CD14-positive monocyte (primary cell): ENCODE measurements around the gene FGFR3. TPM values are rescaled to one million over a fixed set of nuclear protein-coding genes. Genes with fewer than 3 reads are reported as not detected.

Experiments
- DNase-seq, 3 donors: peaks; one replicate each; pipeline ENCODE4 v3.0.0-alpha.2; 2011 to 2022
- H2AFZ ChIP-seq: 2 replicates; pipeline ENCODE4 v1.6.0; 2012; ENCODE audit warnings: mild to moderate bottlenecking, low read depth, low read length, inconsistent platforms; ENCODE audit not compliant: insufficient read depth, poor library complexity, severe bottlenecking
- H3K27ac ChIP-seq, 2 donors: 1 replicate in 1 of 2; 2 replicates in 1 of 2; pipeline ENCODE4 v1.5.1; 2012 to 2013; ENCODE audit warnings: low read length in 2 of 2, control low read depth in 1 of 2, inconsistent platforms in 1 of 2, low read depth in 1 of 2, mild to moderate bottlenecking in 1 of 2
- H3K27me3 ChIP-seq, 2 donors: one replicate each; pipeline versions ENCODE4 v1.6.0 to v1.6.1; 2011 to 2013; ENCODE audit warnings: low read length in 2 of 2; ENCODE audit not compliant: control insufficient read depth in 2 of 2, insufficient read depth in 2 of 2
- H3K36me3 ChIP-seq, 2 donors: replicated peaks in 1 of 2; 1 replicate in 1 of 2; 2 replicates in 1 of 2; pipeline versions ENCODE4 v1.5.1 to v1.6.1; 2012 to 2013; ENCODE audit warnings: low read length in 2 of 2, control low read depth in 1 of 2, inconsistent platforms in 1 of 2, mild to moderate bottlenecking in 1 of 2; ENCODE audit not compliant: insufficient read depth in 2 of 2, control insufficient read depth in 1 of 2
- H3K4me1 ChIP-seq, 2 donors: 1 replicate in 1 of 2; 2 replicates in 1 of 2; pipeline versions ENCODE4 v1.5.1 to v1.6.1; 2012 to 2013; ENCODE audit warnings: low read length in 2 of 2, control low read depth in 1 of 2, inconsistent platforms in 1 of 2, mild to moderate bottlenecking in 1 of 2, moderate library complexity in 1 of 2; ENCODE audit not compliant: insufficient read depth in 2 of 2, control insufficient read depth in 1 of 2
- H3K4me2 ChIP-seq: replicated peaks from 2 replicates; pipeline ENCODE3; 2012; ENCODE audit warnings: low read length, moderate library complexity, mild to moderate bottlenecking; ENCODE audit not compliant: poor library complexity, severe bottlenecking; ENCODE audit errors: extremely low read depth
- H3K4me3 ChIP-seq, 3 experiments: fragments of 200-600 bp in 1 of 3; sonication (generic) in 1 of 3; replicated peaks in 1 of 3; 1 replicate in 2 of 3; 2 replicates in 1 of 3; pipeline ENCODE4 v1.5.1; 2011 to 2013; ENCODE audit warnings: low read length in 3 of 3, mild to moderate bottlenecking in 3 of 3, control low read depth in 2 of 3, low read depth in 2 of 3, inconsistent platforms in 1 of 3, moderate library complexity in 1 of 3
- H3K79me2 ChIP-seq: 2 replicates; pipeline ENCODE4 v1.6.0; 2012; ENCODE audit warnings: mild to moderate bottlenecking, control low read depth, inconsistent platforms, low read length, moderate library complexity; ENCODE audit not compliant: insufficient read depth
- H3K9ac ChIP-seq: 2 replicates; pipeline ENCODE4 v1.6.0; 2017; ENCODE audit warnings: low read length, mild to moderate bottlenecking; ENCODE audit not compliant: insufficient read depth, poor library complexity, severe bottlenecking
- H3K9me3 ChIP-seq, 2 donors: replicated peaks in 1 of 2; 1 replicate in 1 of 2; 2 replicates in 1 of 2; pipeline versions ENCODE4 v1.5.1 to v1.6.1; 2012 to 2013; ENCODE audit warnings: low read length in 2 of 2, control low read depth in 1 of 2; ENCODE audit not compliant: control insufficient read depth in 1 of 2, insufficient read depth in 1 of 2
- H4K20me1 ChIP-seq: 2 replicates; pipeline ENCODE4 v1.6.0; 2012; ENCODE audit warnings: mild to moderate bottlenecking, low read length, control low read depth, moderate library complexity; ENCODE audit not compliant: insufficient read depth
- H3K27ac Mint-ChIP-seq, 7 donors: one replicate each; pipeline ENCODE4 v1.8.0; 2020; ENCODE audit warnings: mild to moderate bottlenecking in 7 of 7, mixed read lengths in 7 of 7, moderate library complexity in 6 of 7, inconsistent platforms in 2 of 7
- H3K27me3 Mint-ChIP-seq, 3 donors: one replicate each; pipeline ENCODE4 v1.8.0; 2021 to 2022; ENCODE audit warnings: low read depth in 3 of 3, mild to moderate bottlenecking in 3 of 3, mixed read lengths in 3 of 3, moderate library complexity in 3 of 3, inconsistent platforms in 1 of 3
- H3K36me3 Mint-ChIP-seq, 2 donors: one replicate each; pipeline ENCODE4 v1.8.0; 2020; ENCODE audit warnings: mixed read lengths in 2 of 2, inconsistent platforms in 1 of 2, mild to moderate bottlenecking in 1 of 2
- H3K4me1 Mint-ChIP-seq: one replicate; pipeline ENCODE4 v1.8.0; 2020; ENCODE audit warnings: mild to moderate bottlenecking, mixed read lengths
- H3K4me3 Mint-ChIP-seq, 2 donors: one replicate each; pipeline ENCODE4 v1.8.0; 2020; ENCODE audit warnings: mild to moderate bottlenecking in 2 of 2, mixed read lengths in 2 of 2, moderate library complexity in 1 of 2
- H3K9me3 Mint-ChIP-seq, 7 donors: one replicate each; pipeline ENCODE4 v1.8.0; 2020 to 2022; ENCODE audit warnings: mixed read lengths in 7 of 7, mild to moderate bottlenecking in 6 of 7, moderate library complexity in 6 of 7, inconsistent platforms in 2 of 7
- WGBS: methylation state at CpG from one replicate; pipeline ENCODE4 v1.1.5; 2013; ENCODE audit warnings: missing lambda C conversion rate; ENCODE audit not compliant: insufficient coverage; 5-methylcytosine and 5-hydroxymethylcytosine counted together
- intact Hi-C, 2 donors: fragments of 100-400 bp; cut with micrococcal nuclease; formaldehyde crosslinking; loops; one replicate each; pipeline versions ENCODE4 v1.15.0 to v1.15.1; 2023
- polyA plus RNA-seq, 3 donors: library from polyadenylated mRNA; depleted of rRNA in 1 of 3; unstranded in 2 of 3; stranded (reverse) in 1 of 3; fragments of 300-500 nt in 2 of 3; fragments of >200 nt in 1 of 3; fragmentation: Illumina TruSeq in 2 of 3; gene quantifications; 1 replicate in 2 of 3; 2 replicates in 1 of 3; pipeline ENCODE4 v1.2.3, GENCODE V29; 2012 to 2021
- TF ChIP-seq, protein P1 (sequence below): fragments of 200-600 bp; IDR thresholded peaks from one replicate; pipeline ENCODE4 v1.8.0; 2022; ENCODE audit warnings: antibody characterized with exemption, mild to moderate bottlenecking

The FGFR3 gene
- polyA plus RNA-seq, 3 donors = 0.07 TPM; not detected in 2

DNA sequence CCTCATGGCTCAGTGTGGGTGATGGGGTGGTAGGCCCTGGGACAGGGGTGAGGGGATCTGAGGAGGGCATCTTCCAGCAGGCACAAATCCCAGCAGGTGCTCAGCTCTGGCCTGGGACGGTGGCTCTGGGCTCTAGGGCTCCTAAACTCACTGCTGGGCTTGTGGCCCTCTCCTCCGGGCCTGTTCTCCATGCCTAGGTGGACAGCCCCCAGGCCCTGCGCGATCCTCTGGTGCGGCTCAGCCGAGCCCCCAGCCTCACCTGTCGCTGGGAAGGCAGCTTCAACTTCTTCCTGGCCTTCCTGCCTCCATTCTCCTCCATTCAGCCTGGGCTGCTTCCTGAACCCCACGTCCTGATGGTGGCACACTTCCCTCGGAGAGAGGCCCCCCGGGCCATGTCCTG lies 19.3 kb upstream of the FGFR3 start:
- Histone ChIP-seq H2AFZ (no peak overlapping the region), H3K4me2 (no peak overlapping the region), H3K4me1 (no peaks in the 10 kb centered on the region), H3K79me2 (no peaks in the 10 kb centered on the region), H3K36me3 (no peaks in the 10 kb centered on the region), H3K9ac (no peak overlapping the region), H4K20me1 (no peaks in the 10 kb centered on the region), H3K27ac (no peak overlapping the region), H3K27me3 (peaks cover 0 to 13% of the 10 kb centered on the region in 2 donors), H3K9me3 (no peaks in the 10 kb centered on the region), H3K4me3 (no peak overlapping the region)
- TF ChIP-seq, protein P1, sequence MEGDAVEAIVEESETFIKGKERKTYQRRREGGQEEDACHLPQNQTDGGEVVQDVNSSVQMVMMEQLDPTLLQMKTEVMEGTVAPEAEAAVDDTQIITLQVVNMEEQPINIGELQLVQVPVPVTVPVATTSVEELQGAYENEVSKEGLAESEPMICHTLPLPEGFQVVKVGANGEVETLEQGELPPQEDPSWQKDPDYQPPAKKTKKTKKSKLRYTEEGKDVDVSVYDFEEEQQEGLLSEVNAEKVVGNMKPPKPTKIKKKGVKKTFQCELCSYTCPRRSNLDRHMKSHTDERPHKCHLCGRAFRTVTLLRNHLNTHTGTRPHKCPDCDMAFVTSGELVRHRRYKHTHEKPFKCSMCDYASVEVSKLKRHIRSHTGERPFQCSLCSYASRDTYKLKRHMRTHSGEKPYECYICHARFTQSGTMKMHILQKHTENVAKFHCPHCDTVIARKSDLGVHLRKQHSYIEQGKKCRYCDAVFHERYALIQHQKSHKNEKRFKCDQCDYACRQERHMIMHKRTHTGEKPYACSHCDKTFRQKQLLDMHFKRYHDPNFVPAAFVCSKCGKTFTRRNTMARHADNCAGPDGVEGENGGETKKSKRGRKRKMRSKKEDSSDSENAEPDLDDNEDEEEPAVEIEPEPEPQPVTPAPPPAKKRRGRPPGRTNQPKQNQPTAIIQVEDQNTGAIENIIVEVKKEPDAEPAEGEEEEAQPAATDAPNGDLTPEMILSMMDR = no peak
- Mint-ChIP-seq H3K9me3 (no peaks in the 10 kb centered on the region), H3K27ac (no peak overlapping the region), H3K4me1 (no peaks in the 10 kb centered on the region), H3K36me3 (no peaks in the 10 kb centered on the region), H3K4me3 (no peak overlapping the region), H3K27me3 (peaks cover 3 to 25% (median 8%) of the 10 kb centered on the region in 3 donors)
- DNase-seq = no peak
- intact Hi-C loops = no loop called here
- 97% methylated on average over 7 of the region's 10 CpGs for WGBS

DNA sequence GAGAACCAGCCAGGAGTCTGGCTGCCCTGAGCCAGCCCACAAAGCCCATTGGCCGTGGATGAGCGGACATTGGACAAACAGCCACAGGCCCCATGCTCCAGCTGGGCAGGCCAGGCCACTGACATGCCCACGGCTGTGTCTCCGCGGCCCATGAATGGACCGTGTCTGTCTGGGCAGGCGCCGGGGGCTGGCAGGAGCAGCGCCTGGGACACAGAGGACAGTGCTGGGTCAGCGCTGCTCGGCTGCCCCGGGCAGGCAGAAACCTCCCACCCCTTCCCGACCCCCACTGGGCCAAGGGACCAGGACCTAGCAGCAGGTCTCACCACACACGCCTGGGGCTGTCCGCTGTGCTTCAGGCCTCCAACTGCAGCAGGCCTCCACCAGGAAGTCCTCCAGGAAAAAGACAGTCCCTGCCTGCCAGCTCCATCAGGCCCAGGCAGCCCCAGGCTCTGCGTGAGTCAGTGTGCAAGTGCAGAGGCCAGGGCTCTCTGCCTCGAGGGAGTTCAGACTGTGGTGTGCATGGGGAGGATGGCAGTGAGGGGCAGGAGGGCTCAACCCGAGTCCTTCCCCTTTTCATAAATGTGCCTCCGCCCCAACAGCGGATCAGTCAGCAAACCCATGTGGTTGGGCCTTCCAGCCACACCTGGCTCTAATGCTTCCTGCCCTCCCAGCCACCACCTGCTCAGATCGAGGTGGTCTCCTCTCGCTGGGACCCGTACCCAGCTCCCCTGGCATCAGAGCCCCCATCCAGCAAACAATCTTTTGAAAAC lies 17.2 kb upstream of the FGFR3 start:
- Histone ChIP-seq H3K9ac (no peak overlapping the region), H3K4me2 (no peak overlapping the region), H3K27me3 (peaks cover 0 to 4% of the 10 kb centered on the region in 2 donors), H3K4me3 (no peak overlapping the region), H3K9me3 (no peaks in the 10 kb centered on the region), H3K27ac (no peak overlapping the region), H4K20me1 (no peaks in the 10 kb centered on the region), H3K79me2 (no peaks in the 10 kb centered on the region), H2AFZ (no peak overlapping the region), H3K4me1 (no peaks in the 10 kb centered on the region), H3K36me3 (no peaks in the 10 kb centered on the region)
- Mint-ChIP-seq H3K27me3 (peaks cover 2 to 10% (median 4%) of the 10 kb centered on the region in 3 donors), H3K4me3 (no peak overlapping the region), H3K4me1 (no peaks in the 10 kb centered on the region), H3K27ac (peak overlapping the region in 1 of 7 donors; percentile 60), H3K9me3 (no peaks in the 10 kb centered on the region), H3K36me3 (no peaks in the 10 kb centered on the region)
- 74% methylated on average over 20 of the region's 23 CpGs for WGBS
- no peak for DNase-seq
- intact Hi-C loops = no loop called here
- TF ChIP-seq, protein P1 = no peak
